Caki2 (cell line): Measurements from ENCODE around the gene XPNPEP1. TPM values are rescaled to one million over a fixed set of nuclear protein-coding genes. Genes with fewer than 3 reads are reported as not detected.
A peak's percentile ranks its signal among the peaks of the same experiment; 100 is the strongest.

Source experiments
- DNase-seq: peaks from one replicate; pipeline ENCODE4 v3.0.0-alpha.2; 2015; ENCODE audit warnings: low read depth
- in situ Hi-C: cut with HindIII; loops from 2 replicates; pipeline ENCODE4 v1.10.0; 2016; ENCODE audit warnings: low sequenced_read_pairs, low pct_unique_long_range_greater_than_20kb, mixed read lengths
- total RNA-seq: library from RNA; depleted of rRNA; stranded (reverse); fragments of >200 nt; shearing (Covaris generic); gene quantifications from 2 replicates; pipeline ENCODE4 v1.2.3, GENCODE V29; 2014; ENCODE audit warnings: low replicate concordance

XPNPEP1 gene
- total RNA-seq, 1 experiment from 2014 or later, result 101 TPM

DNA sequence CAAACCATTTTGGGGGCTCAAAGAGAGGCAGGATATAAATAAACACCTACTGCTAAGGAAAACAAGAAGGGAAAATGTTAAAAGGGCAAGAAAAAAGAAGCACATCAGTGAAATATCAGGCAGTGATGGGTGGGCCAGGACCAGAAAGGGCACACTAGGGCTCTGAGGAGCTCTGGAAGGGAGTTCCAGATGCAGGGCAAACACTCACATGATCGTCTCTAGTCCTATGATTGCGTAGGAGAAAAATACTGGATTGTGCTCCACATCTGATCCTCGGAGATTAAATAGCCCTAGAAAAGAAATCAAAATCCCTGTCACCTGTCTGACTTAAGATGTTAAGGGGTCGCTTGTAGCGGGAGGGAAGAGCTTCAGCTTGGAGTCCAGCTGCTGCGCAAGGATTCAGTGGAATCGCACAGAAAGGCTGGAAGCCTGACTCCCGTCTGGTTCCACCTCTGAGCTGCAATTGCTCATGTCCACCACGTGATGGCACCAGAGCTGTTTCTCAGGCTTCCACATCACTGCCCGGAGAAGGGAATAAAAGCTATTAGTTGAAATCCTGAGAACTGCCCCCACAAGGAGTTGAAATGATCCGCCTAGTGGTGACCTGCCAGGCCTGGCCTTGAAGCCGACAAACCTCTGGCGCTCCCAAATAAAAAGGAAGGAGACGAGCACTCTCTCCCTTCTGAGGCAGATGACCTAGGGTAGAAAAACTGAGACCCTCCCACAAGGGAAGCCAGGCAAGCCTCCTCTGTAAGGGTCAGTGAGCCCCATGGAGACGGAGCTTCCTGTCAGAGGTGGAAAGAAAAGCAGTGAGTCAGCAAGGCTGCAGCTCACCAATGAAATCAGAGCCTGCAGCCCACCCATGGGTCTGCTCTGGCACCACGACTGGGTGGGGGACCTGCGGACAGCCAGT lies 39.2 kb downstream of the XPNPEP1 start:
- in situ Hi-C loops, result no loop called here

GRCh38 chr10:109882251-109883057 lies 40.9 kb downstream of the XPNPEP1 start:
- DNase-seq, result no peak
- in situ Hi-C loops, result no loop called here

More for the DNA sequence above, 39.2 kb downstream of the XPNPEP1 start:
- DNase-seq, result peak; percentile 89

- in situ Hi-C loops, result no loop called here
- no peak for DNase-seq
These were observed 41.6 kb downstream of the XPNPEP1 start for GRCh38 chr10:109881769-109882057.

- in situ Hi-C loops, result no loop called here
- no peak for DNase-seq
These were observed 42.2 kb downstream of the XPNPEP1 start for GRCh38 chr10:109880886-109881768.

GRCh38 chr10:109877546-109877945 lies 45.8 kb downstream of the XPNPEP1 start:
- DNase-seq, result no peak
- in situ Hi-C loops, result no loop called here

DNA sequence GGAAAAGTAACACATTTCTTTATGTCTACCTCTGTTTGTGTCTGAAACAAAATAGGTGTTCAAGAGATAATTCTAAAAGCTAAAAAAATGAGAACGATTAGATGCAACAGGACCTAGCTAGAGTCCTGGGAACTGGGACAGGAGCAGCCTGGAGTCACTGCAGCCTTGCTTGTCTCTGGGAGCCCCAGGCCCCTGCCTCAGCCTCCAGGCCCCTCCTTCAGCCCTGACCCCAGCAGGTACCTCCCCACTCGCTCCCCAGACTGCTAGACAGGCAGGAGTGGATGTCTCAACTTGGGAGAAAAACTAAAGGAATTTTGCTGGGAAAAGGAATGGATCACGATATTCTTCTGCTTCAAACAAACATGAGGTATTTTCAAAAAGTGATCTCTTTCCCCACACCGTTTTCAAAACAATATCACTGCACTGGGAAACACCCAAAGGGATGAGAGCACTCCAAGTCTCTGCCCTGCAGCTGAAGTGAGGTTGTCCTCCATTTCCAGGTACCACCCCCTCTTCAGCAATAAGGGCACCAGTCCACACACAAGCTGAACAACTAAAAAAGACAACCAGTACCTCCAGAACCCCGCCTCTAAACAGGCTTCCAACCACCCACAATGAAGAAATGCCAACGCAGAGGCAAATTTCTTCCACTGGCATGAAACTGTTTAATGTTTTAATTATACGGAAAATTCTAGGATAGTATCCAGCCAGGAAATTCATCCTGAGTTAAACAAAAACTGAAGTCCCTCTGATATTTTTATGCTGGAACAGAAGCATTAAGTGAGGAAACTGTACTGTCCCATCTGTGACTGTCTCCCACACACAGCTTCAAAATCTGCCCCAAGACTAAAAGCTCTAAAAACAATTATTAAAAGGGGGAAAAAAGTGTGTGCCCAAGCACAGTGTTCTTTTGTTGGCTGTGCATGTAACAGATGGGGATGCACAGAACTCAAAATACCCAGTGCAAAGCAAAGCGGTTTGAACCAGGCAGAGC lies 47.2 kb downstream of the XPNPEP1 start:
- in situ Hi-C loops, result no loop called here
- DNase-seq, result no peak

- DNase-seq, result no peak
- in situ Hi-C loops, result no loop called here
These were observed 48.2 kb downstream of the XPNPEP1 start for GRCh38 chr10:109875151-109875568.

DNA sequence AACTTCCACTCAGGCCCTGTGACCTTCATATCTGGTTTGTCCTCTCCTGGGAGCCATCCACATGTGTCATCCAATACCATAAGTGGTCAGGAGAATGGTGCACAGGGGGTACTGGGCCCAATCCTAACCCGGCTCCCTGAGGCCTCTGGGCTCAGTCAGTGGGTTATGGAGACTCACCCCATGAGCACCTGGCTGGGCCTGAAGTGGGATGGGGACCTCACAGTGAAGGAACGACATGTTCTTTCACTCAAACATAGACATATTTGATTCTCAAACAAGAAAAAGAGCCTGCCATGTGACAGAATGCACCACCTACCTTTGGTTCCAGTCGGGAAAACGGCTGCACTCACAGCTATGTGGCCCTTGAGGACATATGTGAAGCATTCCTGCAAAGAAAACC lies 51.8 kb downstream of the XPNPEP1 start:
- in situ Hi-C loops, result no loop called here
- no peak for DNase-seq

DNA sequence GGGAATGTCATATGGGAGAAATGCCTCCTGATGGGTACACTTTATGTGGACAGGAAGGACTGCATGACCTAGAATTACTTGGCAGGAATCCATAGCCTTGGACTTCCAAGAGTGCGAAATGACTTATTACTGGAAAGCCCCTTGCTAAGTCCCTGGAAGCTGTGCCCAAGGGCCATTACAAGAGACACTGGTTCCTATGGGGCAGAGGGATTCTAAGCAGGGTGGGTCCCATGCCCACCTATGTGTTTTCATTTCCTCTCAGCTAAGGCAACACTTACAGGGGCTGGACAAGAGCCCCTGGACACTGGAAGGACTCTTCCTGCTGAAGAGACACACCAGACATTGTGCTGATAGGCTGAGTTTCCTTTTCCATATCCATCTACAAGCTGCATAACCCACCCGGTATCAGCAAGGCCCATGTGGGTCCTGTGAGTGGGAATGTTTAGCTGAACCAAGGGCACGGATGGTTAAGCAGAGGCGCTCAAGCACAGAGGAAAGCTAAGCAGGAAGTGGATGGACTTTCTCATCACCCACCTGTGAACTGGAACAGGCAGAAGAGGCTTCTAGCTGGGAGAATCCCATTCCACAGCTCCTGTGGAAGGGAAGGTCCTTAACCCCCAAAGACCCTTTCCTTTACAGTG lies 56.2 kb downstream of the XPNPEP1 start:
- peak; percentile 42 for DNase-seq
- in situ Hi-C loops, result no loop called here

GRCh38 chr10:109866168-109866994 lies 56.9 kb downstream of the XPNPEP1 start:
- in situ Hi-C loops, result no loop called here
- DNase-seq, result no peak

DNA sequence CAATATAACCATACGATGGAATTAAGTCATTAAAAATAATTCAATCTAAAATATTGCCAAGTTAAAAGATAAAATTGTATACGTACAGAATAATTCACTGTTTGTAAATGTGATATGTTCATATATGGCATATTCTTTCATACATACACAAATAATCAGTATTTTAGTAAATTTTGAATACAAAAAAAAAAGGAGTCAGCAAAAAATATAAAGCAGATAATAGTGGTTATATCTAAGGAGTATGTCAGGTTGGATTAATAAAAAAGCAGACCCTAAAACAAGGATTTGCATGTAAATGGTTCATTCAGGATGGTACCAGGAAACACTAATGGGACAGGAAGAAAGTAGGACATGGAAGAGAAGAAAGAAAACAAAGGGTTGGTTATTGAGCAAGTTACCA lies 59.5 kb downstream of the XPNPEP1 start:
- in situ Hi-C loops, result no loop called here
- no peak for DNase-seq

DNA sequence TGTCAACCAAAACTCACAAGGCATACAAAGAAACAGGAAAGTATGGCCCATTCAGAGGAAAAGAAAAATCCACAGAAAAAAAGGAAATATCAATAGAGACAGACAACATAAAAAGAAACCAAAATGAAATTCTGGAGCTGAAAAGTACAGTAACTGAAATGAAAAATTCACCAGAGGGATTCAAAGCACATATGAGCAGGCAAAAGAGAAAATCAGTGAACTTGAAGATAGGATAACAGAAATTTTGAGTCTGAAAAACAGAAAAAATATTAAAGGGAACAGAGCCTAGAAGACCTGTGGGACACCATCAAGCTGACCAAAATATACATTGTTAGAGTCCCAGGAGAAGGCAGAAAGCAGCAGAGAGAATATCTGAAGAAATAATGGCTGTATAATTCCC lies 60.6 kb downstream of the XPNPEP1 start:
- DNase-seq, result no peak
- in situ Hi-C loops, result no loop called here

- no peak for DNase-seq
- in situ Hi-C loops, result no loop called here
These were observed 61.3 kb downstream of the XPNPEP1 start for GRCh38 chr10:109862041-109862440.

- in situ Hi-C loops, result no loop called here
- DNase-seq, result no peak
These were observed 62.2 kb downstream of the XPNPEP1 start for GRCh38 chr10:109861081-109861480.

DNA sequence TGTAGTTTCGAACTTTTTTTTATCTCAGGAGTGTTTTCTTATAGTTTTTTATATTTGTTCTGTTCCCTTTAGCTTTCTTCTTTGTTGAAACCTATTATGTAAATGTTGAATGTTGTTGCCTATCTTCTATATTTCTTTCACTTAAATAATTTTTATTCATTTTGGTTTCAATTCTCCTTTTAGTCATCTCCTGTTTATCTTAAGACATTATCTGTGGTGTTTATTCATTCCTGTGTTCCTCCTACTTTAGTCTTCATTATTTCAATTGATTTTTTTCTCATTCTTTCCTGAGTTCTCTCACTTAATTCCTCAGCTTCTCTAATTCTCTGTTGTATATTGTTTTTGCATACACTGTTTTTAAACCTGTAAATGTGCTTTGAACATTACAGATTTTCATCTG lies 64.1 kb downstream of the XPNPEP1 start:
- no peak for DNase-seq
- in situ Hi-C loops, result no loop called here

GRCh38 chr10:109855746-109856145 lies 67.6 kb downstream of the XPNPEP1 start:
- no peak for DNase-seq
- in situ Hi-C loops, result no loop called here
